HG03135 (cell line): ENCODE results near the gene DIRAS1.
A peak's percentile ranks its signal among the peaks of the same experiment; 100 is the strongest.
"Not testable (repeated sequence)": the region's sequence is repeated elsewhere in the genome, so short reads cannot be mapped to it uniquely, and the experiment has no call there.

Source experiments
- ATAC-seq: cut with Tn5 transposase; IDR thresholded peaks from one replicate; pipeline ENCODE4 v1.9.1; 2021; ENCODE audit warnings: mild to moderate bottlenecking, moderate library complexity; ENCODE audit not compliant: unreplicated experiment

DIRAS1 gene

GRCh38 chr19:2714102-2714501 is 7.1 kb downstream of the DIRAS1 start:
- ATAC-seq: not testable (repeated sequence)

GRCh38 chr19:2713170-2713569 is 8.0 kb downstream of the DIRAS1 start:
- not testable (repeated sequence) for ATAC-seq

- no peak for ATAC-seq
These were observed 9.3 kb downstream of the DIRAS1 start for GRCh38 chr19:2711875-2712205.

GRCh38 chr19:2711172-2711874 is 9.8 kb downstream of the DIRAS1 start:
- no peak for ATAC-seq

- ATAC-seq: no peak
These were observed 14.9 kb downstream of the DIRAS1 start for GRCh38 chr19:2706251-2706650.

GRCh38 chr19:2703691-2704216 is 17.4 kb downstream of the DIRAS1 start:
- no peak for ATAC-seq

GRCh38 chr19:2703077-2703437 is 18.1 kb downstream of the DIRAS1 start:
- ATAC-seq: no peak

GRCh38 chr19:2702170-2703076 is 18.7 kb downstream of the DIRAS1 start, which contains the start of gene GNG7:
TSS of gene GNG7 (minus strand) at chr19:2702694. CDS start at chr19:2520688, 182,006 bp downstream.
- ATAC-seq: peak; percentile 60

GRCh38 chr19:2701361-2702169 is 19.6 kb downstream of the DIRAS1 start:
- no peak for ATAC-seq

GRCh38 chr19:2700660-2701360 is 20.4 kb downstream of the DIRAS1 start:
- no peak for ATAC-seq

- ATAC-seq: no peak
These were observed 21.6 kb downstream of the DIRAS1 start for GRCh38 chr19:2699413-2700140.

GRCh38 chr19:2694196-2694595 is 27.0 kb downstream of the DIRAS1 start:
- ATAC-seq: no peak

- no peak for ATAC-seq
These were observed 27.5 kb downstream of the DIRAS1 start for GRCh38 chr19:2693492-2694160.

GRCh38 chr19:2691951-2692350 is 29.2 kb downstream of the DIRAS1 start:
- ATAC-seq: no peak

GRCh38 chr19:2690856-2691255 is 30.3 kb downstream of the DIRAS1 start:
- ATAC-seq: no peak

- no peak for ATAC-seq
These were observed 34.8 kb downstream of the DIRAS1 start for GRCh38 chr19:2686360-2686759.

GRCh38 chr19:2685204-2685704 is 35.9 kb downstream of the DIRAS1 start:
- ATAC-seq: no peak

- no peak for ATAC-seq
These were observed 37.7 kb downstream of the DIRAS1 start for GRCh38 chr19:2683430-2684003.

GRCh38 chr19:2680808-2681207 is 40.4 kb downstream of the DIRAS1 start:
- peak; percentile 37 for ATAC-seq
